Measurements from ENCODE around the gene SRCIN1.
A peak's percentile ranks its signal among the peaks of the same experiment; 100 is the strongest.
"Not testable (repeated sequence)": the region's sequence is repeated elsewhere in the genome, so short reads cannot be mapped to it uniquely, and the experiment has no call there.

SRCIN1 gene

GRCh38 chr17:38485146-38485468 lies 120.6 kb downstream of the SRCIN1 start:
- peak; percentile 39 for TF ChIP-seq CTCF (IDR thresholded peaks at IDR 0.05)
- no peak for TF ChIP-seq ZFX (IDR thresholded peaks at IDR 0.05; ENCODE audit: borderline replicate concordance)
- no peak overlapping the region for H3K27ac ChIP-seq

GRCh38 chr17:38484242-38485145 lies 121.3 kb downstream of the SRCIN1 start:
- H3K27ac ChIP-seq, result not testable (repeated sequence)
- TF ChIP-seq CTCF (IDR thresholded peaks at IDR 0.05), result peak; percentile 80

DNA sequence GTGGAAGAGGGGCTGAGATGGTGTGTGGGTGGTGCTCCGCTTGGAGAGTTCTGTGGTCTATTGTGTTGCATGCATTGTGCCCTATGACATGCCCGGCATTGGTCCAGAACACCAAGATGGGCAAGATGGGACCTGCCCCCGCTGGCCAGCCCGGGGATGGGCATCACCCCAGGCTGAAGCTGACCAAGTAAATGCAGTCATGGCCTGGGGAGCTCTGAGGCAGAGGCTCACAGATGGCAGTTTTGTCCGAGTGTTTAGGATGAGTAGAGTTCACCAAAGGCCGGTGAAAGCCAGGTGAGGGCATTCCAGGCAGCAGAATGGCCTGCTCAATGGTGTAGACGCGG lies 123.1 kb downstream of the SRCIN1 start:
- not testable (repeated sequence) for H3K27ac ChIP-seq

GRCh38 chr17:38482039-38482699 lies 123.6 kb downstream of the SRCIN1 start:
- not testable (repeated sequence) for H3K27ac ChIP-seq

Measured in 22Rv1 (cell line).